Activated effector memory CD4-positive, alpha-beta T cell treated with anti-CD3 and anti-CD28 coated beads, Interleukin-2, amount 50 U/mL, for 16 hours (primary cell): Measurements from ENCODE around the gene CNTD1.

Source experiments
- DNase-seq: peaks from one replicate; pipeline ENCODE4 v3.0.0-alpha.2; 2020

The CNTD1 gene

DNA sequence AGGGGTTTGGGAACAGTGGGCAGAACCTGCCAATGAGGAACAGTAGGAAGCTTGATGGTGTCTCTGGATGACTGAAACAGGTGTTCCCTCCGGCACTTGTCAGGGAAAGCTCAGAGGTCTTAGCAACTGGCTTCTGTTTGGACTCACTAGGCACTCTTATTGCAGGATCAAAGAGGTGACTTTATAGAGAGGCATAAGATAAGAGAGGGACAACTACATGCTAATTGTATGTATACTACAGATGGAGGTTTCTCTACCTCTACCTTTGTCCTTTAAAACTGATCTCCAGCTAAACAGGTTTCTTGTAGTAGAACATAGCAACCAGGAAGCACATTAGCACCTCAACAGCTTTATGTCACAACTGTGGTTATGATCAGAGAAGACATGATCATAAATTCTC, 7.6 kb downstream of the CNTD1 start:
- DNase-seq, result no peak

DNA sequence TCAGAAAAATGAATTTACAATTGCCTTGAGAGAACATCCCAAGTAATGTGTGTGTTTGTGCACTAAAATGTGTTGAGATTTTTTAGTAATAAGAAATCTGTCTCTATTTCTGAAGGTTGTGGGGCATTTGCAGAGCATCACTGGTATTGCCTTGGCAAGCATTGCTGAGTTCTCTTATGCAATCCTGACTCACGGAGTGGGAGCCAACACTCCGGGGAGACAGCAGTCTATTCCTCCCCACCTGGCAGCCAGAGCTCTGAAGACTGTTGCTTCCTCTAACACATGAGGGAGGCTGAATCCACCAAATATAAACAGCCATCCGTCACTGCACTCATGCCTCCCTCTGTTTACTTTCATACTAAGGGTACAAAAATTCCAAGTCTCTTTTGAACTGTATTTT, 10.6 kb downstream of the CNTD1 start:
- DNase-seq, result no peak

DNA sequence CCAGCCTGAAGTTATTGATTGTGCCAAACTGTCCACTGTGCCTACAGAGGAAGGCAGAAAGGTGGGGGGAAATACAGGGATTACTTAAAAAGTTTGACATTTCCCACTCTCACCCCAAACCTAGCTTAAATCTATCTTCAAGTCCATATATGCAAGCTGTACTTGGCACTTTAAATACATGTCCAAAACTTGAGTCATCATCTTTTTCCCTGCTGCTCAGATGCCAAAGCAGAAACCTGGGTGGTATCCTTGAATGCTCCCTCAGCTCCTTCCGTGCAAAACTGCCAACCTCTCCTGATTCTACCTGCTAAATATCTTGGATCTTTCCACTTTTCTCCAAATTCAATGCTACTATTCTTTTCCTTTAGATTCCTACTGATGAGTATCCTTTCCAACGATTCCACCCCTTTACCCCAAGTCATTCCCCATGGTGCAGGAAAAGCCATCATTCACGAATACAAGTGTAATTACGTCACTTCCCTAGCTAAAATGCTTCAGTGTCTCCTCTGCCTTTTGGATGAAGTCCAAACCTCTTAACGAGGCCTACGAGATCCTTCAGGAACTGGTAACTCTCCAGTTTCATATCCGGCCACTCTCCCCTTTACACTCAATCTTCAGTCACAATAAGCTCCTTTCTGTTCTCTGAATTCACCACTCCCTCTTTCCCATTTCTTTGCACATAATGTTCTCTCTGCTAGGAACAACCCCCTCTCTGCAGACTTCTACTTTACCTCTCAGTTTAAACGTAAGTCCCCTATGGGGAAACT, 16.2 kb downstream of the CNTD1 start:
- no peak for DNase-seq

DNA sequence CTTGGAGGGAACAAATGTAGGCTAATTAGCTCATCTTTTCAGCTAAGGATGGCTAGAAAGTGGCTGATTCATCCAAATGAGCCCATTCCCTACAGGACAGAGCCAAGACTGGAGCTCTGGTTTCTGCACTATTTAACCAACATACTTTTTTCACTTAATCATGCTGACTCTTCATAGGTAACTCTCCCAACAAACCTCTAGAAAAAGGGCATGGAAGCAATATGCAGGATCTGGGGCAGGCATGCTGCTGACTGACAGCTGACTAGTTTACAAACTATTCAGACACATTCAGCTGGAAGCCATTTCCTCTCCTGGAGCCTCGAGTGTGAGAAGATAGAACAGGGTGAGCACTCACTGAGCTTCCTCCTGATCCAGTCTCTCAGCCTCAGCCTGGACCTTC, 19.2 kb downstream of the CNTD1 start:
- DNase-seq, result no peak

DNA sequence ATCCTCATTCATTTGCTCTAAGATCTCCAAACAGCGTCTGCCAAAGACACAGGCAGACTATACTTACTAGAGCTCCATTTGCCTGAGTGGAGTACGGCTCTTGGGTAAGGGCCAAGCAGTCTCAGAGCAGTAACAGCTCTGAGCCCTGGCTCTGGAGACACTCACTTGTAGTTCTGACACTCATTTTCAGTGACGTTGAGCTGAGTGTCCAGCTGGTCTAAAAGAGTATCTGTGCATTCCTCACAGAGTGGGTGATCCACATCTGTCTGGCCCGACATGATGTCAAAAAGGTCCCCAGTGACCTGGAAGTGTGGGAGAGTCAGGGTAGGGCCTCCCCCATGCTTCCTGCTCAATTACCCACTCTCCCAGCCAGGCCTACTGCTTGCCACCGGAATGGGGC, 19.7 kb downstream of the CNTD1 start:
- no peak for DNase-seq

DNA sequence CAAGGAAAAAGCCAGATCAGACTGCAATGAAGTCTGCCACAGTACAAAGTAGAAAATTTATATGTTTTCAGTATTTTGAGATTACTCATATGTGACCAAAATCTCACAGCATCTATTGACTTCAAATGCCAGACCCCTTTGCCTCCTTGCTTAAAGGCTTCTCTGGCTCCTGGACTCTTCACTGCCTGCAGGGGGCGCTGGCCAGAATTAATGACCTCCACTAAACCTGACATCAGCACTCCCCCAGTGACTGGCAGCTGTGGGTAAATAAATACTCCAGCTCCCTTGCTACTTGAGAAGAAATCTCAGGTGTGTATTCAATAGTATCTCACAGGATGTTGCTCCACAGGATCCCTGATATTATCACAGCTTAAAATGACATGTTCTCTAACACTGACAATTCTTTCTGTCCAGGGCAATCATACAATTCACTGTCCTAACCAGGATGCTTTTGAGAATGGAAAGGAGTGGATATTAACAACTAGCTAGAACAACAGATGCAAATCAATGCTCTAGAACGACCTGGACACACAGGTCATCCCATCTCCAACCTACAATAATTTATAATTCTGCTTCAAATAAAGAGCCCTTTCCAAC, 21.4 kb downstream of the CNTD1 start:
- peak; percentile 88 for DNase-seq

DNA sequence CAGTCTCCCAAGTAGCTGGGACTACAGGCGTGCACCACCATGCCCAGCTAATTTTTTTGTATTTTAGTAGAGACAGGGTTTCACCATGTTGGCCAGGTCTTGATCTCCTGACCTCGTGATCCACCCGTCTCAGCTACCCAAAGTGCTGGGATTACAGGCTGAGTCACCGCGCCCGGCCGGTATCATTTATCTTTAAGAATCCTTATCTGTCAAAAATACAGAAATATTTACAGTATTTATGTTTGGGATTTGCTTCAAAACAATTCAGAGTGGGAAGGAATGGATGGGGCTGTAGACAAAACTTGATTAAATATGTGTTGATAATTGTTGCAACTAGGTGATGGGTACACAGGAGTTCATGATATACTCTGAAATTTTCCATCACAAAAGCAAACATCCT, 22.5 kb downstream of the CNTD1 start:
- no peak for DNase-seq

DNA sequence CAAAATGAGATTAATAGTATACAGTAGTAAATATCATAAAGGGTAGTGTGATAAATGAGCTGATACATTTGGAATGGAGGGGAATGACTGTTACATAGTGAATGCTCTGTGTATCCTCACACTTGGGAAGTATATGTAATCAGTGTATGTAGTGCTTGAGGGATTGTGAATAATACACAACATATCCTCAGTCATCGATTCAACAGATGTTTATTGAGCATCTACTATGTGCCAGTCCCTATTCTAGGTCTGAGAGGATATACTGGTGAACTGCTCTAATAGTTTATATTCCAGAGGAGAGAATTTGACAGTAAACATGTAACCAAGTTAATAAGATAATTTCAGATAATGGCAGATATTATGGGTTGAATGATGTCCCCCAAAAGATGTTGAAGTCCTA, 28.8 kb downstream of the CNTD1 start:
- DNase-seq, result no peak

DNA sequence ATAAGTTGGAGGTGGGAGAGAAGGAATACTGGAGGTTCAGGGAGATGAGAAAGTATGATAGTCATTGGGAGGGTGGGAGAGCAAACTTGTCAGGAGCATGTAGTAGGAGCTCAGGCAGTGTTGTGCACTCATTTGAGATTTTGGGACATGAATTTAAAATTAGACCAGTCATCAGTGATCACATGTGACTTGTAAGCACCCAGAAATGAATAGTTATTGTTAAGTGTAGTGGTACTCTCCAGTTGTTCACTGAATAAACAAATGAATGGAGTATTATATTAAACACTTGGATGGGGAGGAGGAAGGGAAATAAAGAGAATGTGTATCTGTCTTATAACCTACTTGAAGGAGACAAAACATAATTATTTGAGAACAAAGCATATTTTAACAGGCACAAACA, 32.3 kb downstream of the CNTD1 start:
- DNase-seq, result no peak

DNA sequence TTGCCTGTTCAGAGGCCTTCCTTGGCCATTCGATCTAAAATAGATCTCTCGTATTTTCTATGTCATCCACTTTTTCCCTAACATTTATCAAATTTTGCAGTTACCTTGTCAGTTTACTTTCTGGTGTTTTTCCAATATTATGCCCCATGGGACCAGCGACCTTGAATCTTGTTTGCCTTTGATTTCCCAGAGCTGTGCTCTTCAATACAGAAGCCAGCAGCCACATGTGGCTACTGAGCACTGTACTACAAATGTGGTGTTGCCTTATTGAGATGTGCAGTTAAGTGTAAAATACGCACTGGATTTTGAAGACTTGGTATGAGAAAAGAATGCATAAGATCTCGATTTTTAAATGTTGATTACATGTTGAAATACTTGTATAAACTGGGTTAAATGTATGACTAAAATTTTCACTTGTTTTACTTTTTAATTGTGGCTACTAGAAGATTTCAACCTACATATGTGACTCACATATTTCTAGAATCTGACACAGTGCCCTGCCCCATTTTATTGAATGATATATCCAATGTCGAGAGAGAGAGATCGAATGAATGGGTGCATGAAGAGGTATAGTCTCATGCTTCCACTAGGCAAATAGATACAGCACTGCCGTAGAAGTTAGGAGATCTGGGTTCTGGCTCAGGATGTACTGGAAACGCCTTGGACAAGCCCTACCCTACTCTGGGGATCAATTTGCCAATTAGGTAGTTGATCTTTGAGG, 33.7 kb downstream of the CNTD1 start:
- DNase-seq, result no peak

DNA sequence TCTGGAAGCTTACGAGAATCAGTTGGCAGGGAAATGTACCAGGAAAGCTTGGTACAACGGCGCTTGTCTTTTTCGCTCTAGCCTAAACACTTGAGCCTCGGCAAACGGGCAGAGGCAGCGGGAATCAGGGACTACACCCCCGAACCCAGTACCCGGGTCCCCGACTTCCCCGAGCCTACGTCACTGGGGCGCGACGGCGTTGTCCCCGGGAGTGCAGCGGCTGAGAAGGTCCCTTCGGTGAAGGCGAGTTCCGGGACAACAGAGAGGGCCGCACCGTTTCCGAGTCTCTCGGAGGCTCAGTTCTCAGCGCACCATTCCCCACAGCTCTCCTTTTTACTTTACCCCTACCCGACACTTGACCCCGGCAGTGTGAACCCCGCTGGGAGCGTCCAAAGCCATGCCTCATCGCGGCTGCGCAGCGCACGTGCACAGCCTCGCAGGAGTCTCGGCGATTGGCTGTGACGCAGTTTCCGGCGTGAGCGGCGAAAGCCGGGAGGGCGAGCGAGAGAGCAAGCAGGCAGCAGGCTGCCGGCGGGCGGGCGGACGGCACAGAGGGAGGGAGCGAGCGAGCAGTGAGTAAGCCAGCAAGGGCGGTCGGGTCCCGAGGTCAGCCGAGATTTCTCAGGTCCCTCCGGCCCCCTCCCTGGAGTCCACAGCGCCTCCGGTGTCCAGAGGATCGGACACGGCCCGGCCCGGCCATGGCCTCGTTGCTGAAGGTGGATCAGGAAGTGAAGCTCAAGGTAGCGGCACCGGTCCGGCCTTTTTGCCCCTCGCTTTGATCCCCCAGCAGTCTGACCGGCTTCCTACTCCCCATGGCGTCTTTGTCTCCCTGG, 34.5 kb downstream of the CNTD1 start, which contains the start of gene PSME3:
Gene PSME3 (plus strand): TSS at position 464 of the 833 bp plus-strand sequence. CDS start 235 bp downstream, at position 699.
- DNase-seq, result peak; percentile 97

DNA sequence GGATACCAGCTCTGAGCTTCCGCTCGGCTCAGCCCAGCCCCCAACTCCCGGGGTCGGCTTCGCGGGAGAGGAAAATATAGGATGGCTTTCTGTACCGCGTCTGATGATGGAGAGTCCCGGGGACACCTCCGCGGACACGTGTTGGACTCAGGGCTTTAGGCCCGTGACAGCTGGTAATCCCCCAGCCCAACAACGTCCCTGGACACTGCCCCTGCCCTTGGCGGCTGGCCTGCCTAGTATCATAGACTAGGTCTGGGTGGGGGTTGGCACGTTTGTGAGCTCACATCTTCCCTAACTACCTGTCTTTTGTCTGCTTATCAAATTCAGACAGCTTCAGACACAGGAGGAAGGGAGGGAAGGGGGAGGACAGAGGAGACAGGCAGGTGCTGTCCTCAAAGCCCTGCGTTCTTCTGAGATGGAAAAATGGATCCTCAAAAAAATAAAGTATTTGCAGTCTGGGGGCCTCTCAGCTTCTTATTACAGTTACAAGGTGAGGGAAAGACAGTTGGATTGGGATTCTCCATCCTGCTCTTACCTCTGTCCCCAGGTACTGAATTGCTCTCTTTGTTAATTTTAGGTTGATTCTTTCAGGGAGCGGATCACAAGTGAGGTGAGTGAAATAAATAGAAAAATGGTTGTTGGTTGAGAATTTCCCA, 35.2 kb downstream of the CNTD1 start:
- no peak for DNase-seq

DNA sequence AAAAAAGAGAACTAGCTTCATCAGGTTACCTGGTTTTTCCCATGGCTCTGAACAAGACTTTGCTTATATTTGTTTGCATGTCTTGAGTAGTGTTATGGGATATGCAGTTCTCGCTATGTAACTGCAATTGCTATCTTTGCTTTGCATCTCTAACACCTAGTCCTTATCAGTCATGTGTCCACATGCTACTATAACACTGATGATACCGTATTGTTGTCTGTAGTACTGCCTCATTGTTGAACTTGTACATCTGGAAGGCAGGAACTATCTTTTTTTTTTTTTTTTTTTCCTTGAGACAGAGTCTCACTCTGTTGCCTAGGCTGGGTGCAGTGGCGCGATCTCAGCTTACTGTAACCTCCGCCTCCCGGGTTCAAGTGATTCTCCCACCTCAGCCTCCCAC, 37.1 kb downstream of the CNTD1 start:
- DNase-seq, result no peak

DNA sequence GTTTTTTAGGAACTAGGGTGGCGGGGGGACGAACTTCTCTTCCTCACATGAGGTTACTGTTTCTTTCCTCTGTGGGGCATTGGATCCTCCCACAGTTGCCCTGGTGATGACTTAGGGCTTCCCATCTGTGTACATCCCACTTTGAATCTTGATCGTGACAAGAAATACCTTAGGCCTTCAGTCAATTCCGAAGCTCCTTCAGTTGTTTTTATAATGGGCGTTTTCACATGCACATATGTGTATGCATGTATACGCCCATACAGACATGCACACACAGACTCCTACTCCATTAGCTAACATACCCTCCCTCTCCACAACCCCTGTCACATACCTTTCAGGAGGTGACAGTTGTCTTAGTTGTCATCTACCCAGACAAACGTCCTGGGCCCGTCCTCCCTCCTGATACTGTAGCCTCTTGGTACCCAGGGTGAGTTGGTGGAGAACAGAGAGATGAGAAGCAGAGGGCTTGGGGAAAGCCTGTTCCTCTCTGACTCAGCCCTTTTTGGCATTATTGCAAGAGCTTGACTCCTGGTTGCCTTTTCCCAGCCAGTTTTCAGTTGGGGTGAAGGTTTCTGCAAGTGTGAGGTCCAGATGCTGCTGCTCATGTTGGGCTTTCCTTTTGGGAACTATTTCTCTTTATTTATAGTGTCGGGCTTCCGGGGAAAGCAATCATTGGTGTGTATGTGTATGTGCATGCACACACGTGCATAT, 43.5 kb downstream of the CNTD1 start:
- DNase-seq, result peak; percentile 2

DNA sequence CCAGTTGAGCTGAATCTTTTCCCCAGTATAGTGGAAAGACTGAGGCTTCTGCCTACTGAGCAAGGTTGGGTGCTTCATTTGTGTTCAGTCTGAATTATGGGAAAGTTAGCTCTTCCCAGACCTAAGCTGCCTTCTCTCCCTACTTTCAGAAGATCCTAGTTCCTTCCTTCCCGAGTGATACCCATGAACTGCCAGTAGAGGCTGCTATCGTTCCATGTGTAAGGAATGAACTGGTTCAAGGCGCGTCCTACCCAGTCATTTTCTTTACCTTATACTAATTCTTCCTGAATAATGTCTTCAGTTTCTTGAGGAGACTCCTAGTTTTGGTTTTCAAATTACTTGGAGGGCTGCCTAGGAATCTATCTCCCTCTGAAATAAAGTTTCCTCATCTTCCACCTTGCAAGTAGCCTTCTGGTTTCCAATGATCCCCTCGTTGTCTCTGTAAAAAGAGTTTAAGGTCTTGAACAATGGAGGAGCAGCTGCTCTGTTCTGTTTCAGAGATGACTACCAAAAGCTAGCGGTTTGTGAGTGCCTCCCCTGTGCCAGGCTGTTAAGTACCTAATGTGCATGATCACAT, 44.8 kb downstream of the CNTD1 start:
- DNase-seq, result peak; percentile 44

DNA sequence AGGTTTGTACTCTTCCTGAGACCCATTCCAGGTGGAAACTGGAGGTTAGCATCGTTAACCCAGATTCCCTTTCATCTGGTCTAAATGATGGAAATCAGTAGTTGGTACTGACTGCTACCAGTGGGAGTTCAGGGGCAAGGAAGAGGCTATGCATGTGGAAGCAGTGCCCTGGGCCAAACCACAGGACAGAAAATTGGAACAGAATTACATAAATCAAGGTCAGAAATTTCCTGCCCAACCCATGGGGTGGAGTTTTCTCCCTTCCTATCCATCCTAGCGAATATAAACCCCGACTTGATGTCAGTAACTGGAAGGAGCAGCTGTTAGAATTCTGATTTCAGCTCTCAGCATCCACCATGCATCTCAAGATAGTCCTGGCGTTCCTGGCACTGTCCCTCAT, 45.6 kb downstream of the CNTD1 start, which contains the start of gene AOC2:
Gene AOC2 (plus strand): TSS at position 310 of the 400 bp plus-strand sequence. CDS start 47 bp downstream, at position 357.
- no peak for DNase-seq

DNA sequence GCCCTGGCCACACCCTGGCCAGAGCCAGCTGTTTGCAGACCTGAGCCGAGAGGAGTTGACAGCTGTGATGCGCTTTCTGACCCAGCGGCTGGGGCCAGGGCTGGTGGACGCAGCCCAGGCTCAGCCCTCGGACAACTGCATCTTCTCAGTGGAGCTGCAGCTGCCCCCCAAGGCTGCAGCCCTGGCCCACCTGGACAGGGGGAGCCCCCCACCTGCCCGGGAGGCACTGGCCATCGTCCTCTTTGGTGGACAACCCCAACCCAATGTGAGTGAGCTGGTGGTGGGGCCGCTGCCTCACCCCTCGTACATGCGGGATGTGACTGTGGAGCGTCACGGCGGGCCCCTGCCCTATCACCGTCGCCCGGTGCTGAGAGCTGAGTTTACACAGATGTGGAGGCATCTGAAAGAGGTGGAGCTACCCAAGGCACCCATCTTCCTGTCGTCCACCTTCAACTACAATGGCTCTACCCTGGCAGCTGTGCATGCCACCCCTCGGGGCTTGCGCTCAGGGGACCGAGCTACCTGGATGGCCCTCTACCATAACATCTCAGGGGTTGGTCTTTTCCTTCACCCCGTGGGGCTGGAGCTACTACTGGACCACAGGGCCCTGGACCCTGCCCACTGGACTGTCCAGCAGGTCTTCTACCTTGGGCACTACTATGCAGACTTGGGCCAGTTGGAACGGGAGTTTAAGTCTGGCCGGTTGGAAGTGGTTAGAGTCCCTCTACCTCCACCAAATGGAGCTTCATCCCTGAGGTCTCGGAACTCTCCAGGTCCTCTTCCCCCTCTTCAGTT, 46.3 kb downstream of the CNTD1 start:
- peak; percentile 45 for DNase-seq

DNA sequence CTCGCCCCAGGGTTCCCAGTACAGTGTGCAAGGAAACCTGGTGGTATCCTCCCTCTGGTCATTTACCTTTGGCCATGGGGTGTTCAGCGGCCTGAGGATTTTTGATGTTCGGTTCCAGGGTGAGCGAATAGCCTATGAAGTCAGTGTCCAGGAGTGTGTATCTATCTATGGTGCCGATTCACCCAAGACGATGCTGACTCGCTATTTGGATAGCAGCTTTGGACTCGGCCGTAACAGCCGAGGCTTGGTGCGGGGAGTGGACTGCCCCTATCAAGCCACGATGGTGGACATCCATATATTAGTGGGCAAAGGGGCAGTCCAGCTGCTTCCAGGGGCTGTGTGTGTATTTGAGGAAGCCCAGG, 46.9 kb downstream of the CNTD1 start:
- DNase-seq, result no peak

DNA sequence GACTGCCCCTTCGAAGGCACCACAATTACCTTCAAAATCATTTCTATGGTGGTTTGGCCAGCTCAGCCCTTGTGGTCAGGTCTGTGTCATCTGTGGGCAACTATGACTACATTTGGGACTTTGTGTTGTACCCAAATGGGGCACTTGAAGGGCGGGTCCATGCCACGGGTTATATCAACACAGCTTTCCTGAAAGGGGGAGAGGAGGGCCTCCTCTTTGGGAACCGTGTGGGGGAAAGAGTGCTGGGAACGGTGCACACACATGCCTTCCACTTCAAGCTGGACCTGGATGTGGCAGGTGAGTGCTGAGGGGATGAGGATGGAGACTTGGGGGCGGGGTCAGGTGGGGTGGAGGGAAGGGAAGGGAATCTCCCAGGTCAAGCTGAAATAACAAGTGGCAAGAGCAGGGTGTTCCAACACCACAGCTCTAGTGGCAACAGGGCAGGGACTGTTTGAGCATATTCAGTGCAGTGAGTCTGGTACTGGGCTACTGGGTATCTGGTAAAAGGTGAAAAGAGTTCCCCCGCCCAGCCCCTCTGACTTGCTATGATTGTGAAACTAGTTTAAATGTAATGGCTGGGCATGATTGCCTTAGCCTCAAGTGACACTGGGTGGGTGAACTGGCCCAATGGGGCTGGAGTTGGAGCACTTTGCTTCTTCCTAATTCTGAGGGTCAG, 47.4 kb downstream of the CNTD1 start:
- DNase-seq, result peak; percentile 67
